ENCODE measurements around the gene FBXW4. TPM values are rescaled to one million over a fixed set of nuclear protein-coding genes. Genes with fewer than 3 reads are reported as not detected.

FBXW4 gene
- total and polyA plus RNA-seq, 2 of the 8 experiments (the other 6 are each of a cell fraction or from before 2014, with no cell fraction given) = 29.0 to 32.8 TPM

DNA sequence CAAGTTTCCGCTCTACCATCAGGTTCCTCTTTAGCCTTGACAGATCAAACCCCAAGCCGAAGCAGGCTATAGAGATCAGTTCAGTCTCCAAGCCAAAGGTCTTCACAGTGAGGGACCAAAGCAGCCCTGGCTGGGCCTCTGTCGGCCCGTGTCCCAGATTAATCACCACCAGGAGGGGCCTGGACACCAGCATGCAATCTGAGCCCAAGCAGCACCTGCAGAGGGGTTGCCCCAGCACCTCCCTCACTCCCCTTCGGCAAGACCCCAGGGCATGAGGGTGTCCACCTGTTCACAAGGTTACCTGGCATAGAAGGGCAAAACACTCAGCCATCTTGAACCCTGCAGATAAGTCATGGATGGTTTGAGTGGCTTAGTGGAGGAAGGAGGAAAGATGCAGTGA lies 36.0 kb downstream of the FBXW4 start:
- DNase-seq (ENCODE audit: low read depth in 1 of 2, low spot score in 2 of 2) (no peak), FAIRE-seq (no peak)
- no peak overlapping the region for H4K91ac ChIP-seq (replicated peaks; ENCODE audit: insufficient read length, low read length)
- H3K79me1 ChIP-seq (ENCODE audit: low read depth, low read length) = no peaks in the 10 kb centered on the region
- H3K9me3 ChIP-seq (ENCODE audit: insufficient read depth in 2 of 2, low read depth in 1 of 2, low read length in 1 of 2) = no peaks in the 10 kb centered on the region
- no peak overlapping the region for H3K27ac ChIP-seq (ENCODE audit: low read depth, low read length)
- H3K14ac ChIP-seq (ENCODE audit: insufficient read length) = no peak overlapping the region
- H4K8ac ChIP-seq (ENCODE audit: extremely low read depth, insufficient read depth, low read length) = no peak overlapping the region
- peaks cover 0 to 3% of the 10 kb centered on the region in 2 experiments for H4K20me1 ChIP-seq (replicated peaks in 1 of 2; ENCODE audit: control insufficient read depth in 1 of 2, insufficient read depth in 2 of 2, low read length in 2 of 2)
- no peak overlapping the region for H2BK120ac ChIP-seq (replicated peaks; ENCODE audit: low read depth, low read length)
- no peak overlapping the region; the same call in 1 of the 2 replicates for H2AK5ac ChIP-seq (ENCODE audit: low read depth, low read length)
- H3K4me2 ChIP-seq (ENCODE audit: insufficient read depth in 1 of 2, low read depth in 2 of 2, low read length in 2 of 2) = no peak overlapping the region
- no peak overlapping the region for H2BK20ac ChIP-seq (ENCODE audit: low read length)
- peaks cover 0 to 16% (median 0%) of the 10 kb centered on the region in 4 experiments; a peak in 3 of 8 replicates for H3K36me3 ChIP-seq (ENCODE audit: control insufficient read depth in 2 of 4, insufficient read depth in 4 of 4, low read length in 3 of 4)
- H3K27me3 ChIP-seq (replicated peaks in 1 of 4; ENCODE audit: control insufficient read depth in 3 of 4, extremely low read depth in 1 of 4, insufficient read depth in 3 of 4, low read length in 3 of 4) = no peaks in the 10 kb centered on the region; a peak in 1 of 7 replicates
- H2AFZ ChIP-seq (ENCODE audit: low read length) = no peak overlapping the region
- no peak overlapping the region for H2BK12ac ChIP-seq (ENCODE audit: low read depth, low read length)
- peaks cover 4 to 11% (median 7%) of the 10 kb centered on the region in 4 experiments; a peak in 6 of 7 replicates for H3K4me1 ChIP-seq (replicated peaks in 1 of 4; ENCODE audit: control insufficient read depth in 3 of 4, insufficient read depth in 4 of 4, low read length in 3 of 4)
- no peak overlapping the region for H2BK15ac ChIP-seq (ENCODE audit: low read length)
- H3K79me2 ChIP-seq (ENCODE audit: control insufficient read depth in 1 of 2, insufficient read depth in 2 of 2, low read length in 2 of 2) = no peaks in the 10 kb centered on the region
- no peak overlapping the region for H3K18ac ChIP-seq (ENCODE audit: extremely low read depth, low read length)
- H3K56ac ChIP-seq (replicated peaks; ENCODE audit: insufficient read length, low read depth, low read length) = no peak overlapping the region
- H3K23ac ChIP-seq (ENCODE audit: insufficient read length) = no peak overlapping the region
- no peak overlapping the region for H4K5ac ChIP-seq (ENCODE audit: insufficient read length, low read depth, low read length)
- H3K23me2 ChIP-seq (ENCODE audit: low read depth, low read length) = no peaks in the 10 kb centered on the region
- ChIA-PET CTCF (ENCODE audit: partially characterized antibody) (interaction anchor here (0.6 to 2.8 kb wide), 8 partner anchors 9 to 516 kb away, joined by 3 to 8 read pairs (median 3); no protein-coding TSS in a partner anchor), POLR2A (ENCODE audit: partially characterized antibody) (interaction anchor here (1.1 kb wide), 1 partner anchor 15 kb away, joined by 4 read pairs; no protein-coding TSS in a partner anchor)
- peak in 1 of 2 experiments; percentile 24; a peak in 1 of 4 replicates for TF ChIP-seq RAD21 (IDR thresholded peaks at IDR 0.05 in 1 of 2, conservative IDR thresholded peaks at IDR 0.05 in 1 of 2; ENCODE audit: low read depth in 2 of 2, low read length in 2 of 2)
- no peak for TF ChIP-seq BCL11A (IDR thresholded peaks at IDR 0.05; ENCODE audit: low read depth in 2 of 2, low read length in 2 of 2)
- H3K4ac ChIP-seq (replicated peaks; ENCODE audit: insufficient read length, low read depth, low read length) = no peak overlapping the region
- no peak overlapping the region for H3K4me3 ChIP-seq (ENCODE audit: extremely low read depth in 1 of 4, insufficient read depth in 2 of 4, low read depth in 3 of 4, low read length in 4 of 4)
- no peak overlapping the region; a peak in 1 of 7 replicates for H3K9ac ChIP-seq (replicated peaks in 1 of 4; ENCODE audit: extremely low read depth in 1 of 4, low read depth in 3 of 4, low read length in 3 of 4)
- H2BK5ac ChIP-seq (ENCODE audit: low read depth, low read length) = no peak overlapping the region
- 88% methylated on average over 5 of the region's 5 CpGs; no CpG with 5 or more reads in 1 of the 2 experiments for WGBS, 2 experiments (ENCODE audit: extremely low coverage in 1 of 2, insufficient coverage in 1 of 2, insufficient read length in 1 of 2, insufficient replicate concordance in 2 of 2, low coverage in 1 of 2, low lambda C conversion rate in 2 of 2, missing lambda C conversion rate in 1 of 2)

All from H1 (cell line).